B cell (primary cell): ENCODE data around the gene COLEC12. TPM values are rescaled to one million over a fixed set of nuclear protein-coding genes. Genes with fewer than 3 reads are reported as not detected.

Source experiments
- ATAC-seq: fragments of 200-7000 bp; cut with Tn5 transposase; one replicate; pipeline ENCODE4 v1.10.0; 2021; ENCODE audit warnings: low read depth, mild to moderate bottlenecking, moderate number of reproducible peaks, moderate library complexity
- CTCF ChIA-PET: fragments of 350-600 bp; sonication (Branson Sonifier 250); formaldehyde crosslinking; loops from one replicate; lab custom pipeline; 2021; ENCODE audit warnings: antibody characterized with exemption, inconsistent platforms; lab: Charles Lee
- POLR2A ChIA-PET: fragments of 350-600 bp; sonication (Branson Sonifier 250); formaldehyde crosslinking; loops from one replicate; lab custom pipeline; 2021; ENCODE audit warnings: antibody characterized with exemption; lab: Charles Lee
- DNase-seq: peaks from one replicate; pipeline ENCODE4 v3.0.0; 2013
- H2AFZ ChIP-seq: 2 replicates; pipeline ENCODE4 v1.6.1; 2012; ENCODE audit warnings: mild to moderate bottlenecking, low read depth, low read length; ENCODE audit not compliant: insufficient read depth, poor library complexity, severe bottlenecking
- H3K27ac ChIP-seq, 2 donors: 1 replicate in 1 of 2; 2 replicates in 1 of 2; pipeline ENCODE4 v1.5.1; 2012 to 2013; ENCODE audit warnings: low read length in 2 of 2, mild to moderate bottlenecking in 2 of 2, moderate library complexity in 1 of 2
- H3K27me3 ChIP-seq, 4 experiments: fragments of 200-600 bp in 1 of 4; sonication (generic) in 1 of 4; replicated peaks in 1 of 4; 1 replicate in 2 of 4; 2 replicates in 2 of 4; pipeline versions ENCODE4 v1.6.1 to v1.7.0; 2013 to 2016; ENCODE audit warnings: low read length in 3 of 4, mild to moderate bottlenecking in 2 of 4, mixed read lengths in 1 of 4, moderate library complexity in 1 of 4; ENCODE audit not compliant: insufficient read depth in 4 of 4, control insufficient read depth in 3 of 4; ENCODE audit errors: control extremely low read depth in 1 of 4
- H3K36me3 ChIP-seq, 2 experiments: replicated peaks in 1 of 2; 1 replicate in 1 of 2; 2 replicates in 1 of 2; pipeline versions ENCODE4 v1.6.1 to v1.7.1; 2013; ENCODE audit warnings: low read length in 1 of 2; ENCODE audit not compliant: insufficient read depth in 2 of 2, control insufficient read depth in 1 of 2; ENCODE audit errors: control extremely low read depth in 1 of 2, extremely low read depth in 1 of 2
- H3K4me1 ChIP-seq, 2 donors: fragments of 200-600 bp in 1 of 2; sonication (generic) in 1 of 2; 1 replicate in 1 of 2; 2 replicates in 1 of 2; pipeline versions ENCODE4 v1.5.1 to v1.6.1; 2013 to 2017; ENCODE audit warnings: low read length in 2 of 2; ENCODE audit not compliant: control insufficient read depth in 2 of 2, insufficient read depth in 2 of 2
- H3K4me2 ChIP-seq: replicated peaks from 2 replicates; pipeline ENCODE3; 2012; ENCODE audit warnings: mild to moderate bottlenecking, low read depth, low read length; ENCODE audit not compliant: poor library complexity, severe bottlenecking
- H3K4me3 ChIP-seq, 5 experiments: fragments of 200-600 bp in 1 of 5; sonication (generic) in 1 of 5; 1 replicate in 3 of 5; 2 replicates in 2 of 5; pipeline versions ENCODE4 v1.5.1 to v1.7.0; 2011 to 2016; ENCODE audit warnings: low read length in 4 of 5, mild to moderate bottlenecking in 4 of 5, low read depth in 2 of 5, control low read depth in 1 of 5, moderate library complexity in 1 of 5; ENCODE audit not compliant: insufficient read depth in 1 of 5; ENCODE audit errors: control extremely low read depth in 1 of 5, extremely low read depth in 1 of 5
- H3K79me2 ChIP-seq: fragments of 200-600 bp; sonication (generic); one replicate; pipeline ENCODE4 v1.6.0; 2016; ENCODE audit warnings: low read length; ENCODE audit not compliant: control insufficient read depth, insufficient read depth
- H3K9ac ChIP-seq: fragments of 200-600 bp; sonication (generic); 2 replicates; pipeline ENCODE4 v1.6.1; 2017; ENCODE audit warnings: mild to moderate bottlenecking, low read length, moderate library complexity
- H3K9me3 ChIP-seq, 3 donors: one replicate each; pipeline versions ENCODE4 v1.6.1 to v1.7.1; 2013; ENCODE audit warnings: low read length in 2 of 3; ENCODE audit not compliant: control insufficient read depth in 2 of 3, insufficient read depth in 1 of 3; ENCODE audit errors: control extremely low read depth in 1 of 3
- H4K20me1 ChIP-seq: 2 replicates; pipeline ENCODE4 v1.6.0; 2012; ENCODE audit warnings: mild to moderate bottlenecking, low read length; ENCODE audit not compliant: insufficient read depth, control insufficient read depth, poor library complexity, severe bottlenecking
- H3K27ac Mint-ChIP-seq: one replicate; pipeline ENCODE4 v1.8.0; 2021; ENCODE audit warnings: mixed read lengths
- H3K27me3 Mint-ChIP-seq: one replicate; pipeline ENCODE4 v1.8.0; 2021; ENCODE audit warnings: mixed read lengths
- H3K4me1 Mint-ChIP-seq: one replicate; pipeline ENCODE4 v1.8.0; 2021; ENCODE audit warnings: mixed read lengths
- H3K4me3 Mint-ChIP-seq: one replicate; pipeline ENCODE4 v1.8.0; 2021; ENCODE audit warnings: mixed read lengths
- H3K9me3 Mint-ChIP-seq: one replicate; pipeline ENCODE4 v1.8.0; 2022; ENCODE audit warnings: mixed read lengths; ENCODE audit not compliant: insufficient read depth
- EZH2 ChIP-seq: IDR thresholded peaks from 2 replicates; pipeline ENCODE4 v1.6.1; 2012; ENCODE audit warnings: borderline replicate concordance, low read depth, mild to moderate bottlenecking, moderate library complexity, low read length; ENCODE audit not compliant: insufficient read depth, poor library complexity, severe bottlenecking
- WGBS: methylation state at CpG from one replicate; pipeline ENCODE4 v1.1.5; 2013; ENCODE audit warnings: missing lambda C conversion rate; ENCODE audit not compliant: insufficient coverage; 5-methylcytosine and 5-hydroxymethylcytosine counted together
- intact Hi-C: fragments of 100-400 bp; cut with micrococcal nuclease; formaldehyde crosslinking; loops from one replicate; pipeline ENCODE4 v1.10.0; 2022
- polyA plus RNA-seq: library from polyadenylated mRNA; depleted of rRNA; stranded (reverse); fragments of >200 nt; gene quantifications from 2 replicates; pipeline ENCODE4 v1.2.3, GENCODE V29; 2012
- total RNA-seq, 2 donors: library from RNA; stranded (reverse); fragments of 120-200 nt in 1 of 2; gene quantifications; 1 replicate in 1 of 2; 2 replicates in 1 of 2; pipeline versions ENCODE4 v1.2.3 to v1.2.4, GENCODE V29; 2013 to 2022
- TF ChIP-seq, protein P1 (sequence below): fragments of 200-600 bp; IDR thresholded peaks from one replicate; pipeline ENCODE4 v1.8.0; 2022; ENCODE audit warnings: antibody characterized with exemption, mild to moderate bottlenecking

COLEC12 gene
- total and polyA plus RNA-seq, 2 donors (not counting 1 experiment from before 2014, with no cell fraction given): not detected

DNA sequence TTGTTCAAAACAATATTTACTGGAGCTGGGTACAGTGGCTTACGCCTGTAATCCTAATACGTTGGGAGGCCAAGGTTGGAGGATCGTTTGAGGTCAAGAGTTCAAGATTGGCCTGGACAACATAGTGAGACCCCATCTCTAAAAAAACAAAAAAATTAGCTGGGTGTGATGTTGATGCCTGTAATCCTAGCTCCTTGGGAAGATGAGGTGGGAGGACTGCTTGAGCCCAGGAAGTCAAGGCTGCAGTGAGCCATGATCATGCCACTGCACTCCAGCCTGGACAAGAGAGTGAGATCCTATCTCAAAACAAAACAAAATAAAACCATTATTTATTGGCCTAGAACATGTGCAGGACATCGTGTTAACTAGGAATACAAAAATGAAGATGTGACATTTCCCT lies 77.5 kb downstream of the COLEC12 start:
- no peak for DNase-seq
- Histone ChIP-seq H2AFZ (no peak overlapping the region), H3K4me3 (no peak overlapping the region), H3K9ac (no peak overlapping the region), H3K36me3 (no peaks in the 10 kb centered on the region), H3K4me1 (no peaks in the 10 kb centered on the region), H3K79me2 (no peaks in the 10 kb centered on the region), H3K9me3 (no peaks in the 10 kb centered on the region), H3K27me3 (no peaks in the 10 kb centered on the region), H4K20me1 (no peaks in the 10 kb centered on the region), H3K27ac (no peak overlapping the region), H3K4me2 (no peak overlapping the region)
- Mint-ChIP-seq H3K9me3 (no peaks in the 10 kb centered on the region), H3K27me3 (no peaks in the 10 kb centered on the region), H3K4me3 (no peak overlapping the region), H3K27ac (no peak overlapping the region), H3K4me1 (no peaks in the 10 kb centered on the region)
- no CpG with 5 or more reads among the region's 4 CpGs for WGBS
- ChIA-PET POLR2A (no interaction called here), CTCF (no interaction called here)
- no peak for ATAC-seq
- TF ChIP-seq EZH2: no peak
- TF ChIP-seq, protein P1, sequence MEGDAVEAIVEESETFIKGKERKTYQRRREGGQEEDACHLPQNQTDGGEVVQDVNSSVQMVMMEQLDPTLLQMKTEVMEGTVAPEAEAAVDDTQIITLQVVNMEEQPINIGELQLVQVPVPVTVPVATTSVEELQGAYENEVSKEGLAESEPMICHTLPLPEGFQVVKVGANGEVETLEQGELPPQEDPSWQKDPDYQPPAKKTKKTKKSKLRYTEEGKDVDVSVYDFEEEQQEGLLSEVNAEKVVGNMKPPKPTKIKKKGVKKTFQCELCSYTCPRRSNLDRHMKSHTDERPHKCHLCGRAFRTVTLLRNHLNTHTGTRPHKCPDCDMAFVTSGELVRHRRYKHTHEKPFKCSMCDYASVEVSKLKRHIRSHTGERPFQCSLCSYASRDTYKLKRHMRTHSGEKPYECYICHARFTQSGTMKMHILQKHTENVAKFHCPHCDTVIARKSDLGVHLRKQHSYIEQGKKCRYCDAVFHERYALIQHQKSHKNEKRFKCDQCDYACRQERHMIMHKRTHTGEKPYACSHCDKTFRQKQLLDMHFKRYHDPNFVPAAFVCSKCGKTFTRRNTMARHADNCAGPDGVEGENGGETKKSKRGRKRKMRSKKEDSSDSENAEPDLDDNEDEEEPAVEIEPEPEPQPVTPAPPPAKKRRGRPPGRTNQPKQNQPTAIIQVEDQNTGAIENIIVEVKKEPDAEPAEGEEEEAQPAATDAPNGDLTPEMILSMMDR: no peak
- intact Hi-C loops: no loop called here

DNA sequence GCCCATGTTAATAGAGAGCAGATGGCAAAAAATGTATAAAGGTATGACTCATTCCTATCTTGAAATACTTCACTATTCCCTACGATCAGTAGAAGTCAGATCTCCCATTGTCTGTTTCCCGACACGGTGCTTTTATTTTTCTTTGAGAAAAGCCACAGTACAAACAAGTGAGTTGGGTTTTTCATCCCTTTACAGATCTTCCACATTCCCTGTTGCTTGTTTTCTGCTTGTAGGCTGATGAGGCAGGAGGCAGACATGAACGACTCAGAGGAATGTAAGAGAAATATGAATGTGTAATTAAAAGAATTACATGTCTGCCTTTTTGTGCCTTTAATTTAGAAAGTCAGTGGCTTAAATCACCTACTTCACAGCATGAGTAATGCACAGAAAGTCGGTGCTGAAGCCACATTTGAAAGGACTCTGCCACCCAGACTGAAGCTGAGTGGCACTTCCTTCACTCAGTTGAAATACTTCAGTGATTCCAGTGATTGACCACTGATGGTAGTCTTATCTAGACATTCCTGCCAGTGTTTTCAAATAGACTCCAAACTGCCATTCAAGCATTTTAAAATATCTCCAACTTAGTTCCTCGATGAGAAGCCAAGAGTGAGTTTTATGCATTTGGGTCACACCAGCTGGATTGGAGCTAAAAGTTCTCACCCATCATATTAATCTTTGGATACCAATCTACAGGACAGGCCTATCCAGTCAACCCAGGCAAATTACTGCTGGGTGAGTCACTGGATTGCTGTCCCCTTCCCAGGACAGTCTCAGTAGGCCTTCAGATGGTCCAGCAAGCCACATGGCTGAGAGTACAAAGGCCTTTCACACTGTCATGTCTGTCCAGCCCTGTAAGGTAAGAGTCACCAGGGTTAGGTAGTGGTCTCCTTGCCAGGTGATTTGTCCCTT lies 79.0 kb downstream of the COLEC12 start:
- ChIA-PET POLR2A (no interaction called here), CTCF (no interaction called here)
- Histone ChIP-seq H3K9me3 (no peaks in the 10 kb centered on the region), H3K27ac (no peak overlapping the region), H3K27me3 (no peaks in the 10 kb centered on the region), H3K4me1 (no peaks in the 10 kb centered on the region), H3K4me3 (no peak overlapping the region), H4K20me1 (no peaks in the 10 kb centered on the region), H3K9ac (no peak overlapping the region), H2AFZ (no peak overlapping the region), H3K36me3 (no peaks in the 10 kb centered on the region), H3K79me2 (no peaks in the 10 kb centered on the region), H3K4me2 (no peak overlapping the region)
- Mint-ChIP-seq H3K4me3 (no peak overlapping the region), H3K4me1 (no peaks in the 10 kb centered on the region), H3K27ac (no peak overlapping the region), H3K27me3 (no peaks in the 10 kb centered on the region), H3K9me3 (no peaks in the 10 kb centered on the region)
- DNase-seq (no peak), ATAC-seq (no peak)
- intact Hi-C loops: no loop called here
- TF ChIP-seq EZH2: no peak
- TF ChIP-seq, protein P1: no peak
- WGBS: 83% methylated on average over 2 of the region's 6 CpGs
